H9 (cell line): Measurements from ENCODE around the gene SGCD. TPM values are rescaled to one million over a fixed set of nuclear protein-coding genes. Genes with fewer than 3 reads are reported as not detected.

Experiments
- DNase-seq: peaks from one replicate; pipeline ENCODE4 v3.0.0-alpha.2; 2017
- H2AFZ ChIP-seq: one replicate; pipeline ENCODE4 v1.6.1; 2013; ENCODE audit warnings: mild to moderate bottlenecking, low read length, control low read depth, moderate library complexity
- H2AK5ac ChIP-seq: 2 replicates; pipeline ENCODE4 v1.6.1; 2013; ENCODE audit warnings: low read length, control low read depth, mixed read lengths; ENCODE audit not compliant: insufficient read length
- H2BK120ac ChIP-seq: one replicate; pipeline ENCODE4 v1.6.1; 2013; ENCODE audit warnings: low read depth, mild to moderate bottlenecking, low read length, control low read depth, inconsistent platforms; ENCODE audit not compliant: poor library complexity, severe bottlenecking
- H2BK12ac ChIP-seq: 2 replicates; pipeline ENCODE4 v1.6.1; 2013; ENCODE audit warnings: low read length, control low read depth, mixed read lengths, low read depth; ENCODE audit not compliant: insufficient read length
- H2BK15ac ChIP-seq: 2 replicates; pipeline ENCODE4 v1.6.1; 2013; ENCODE audit warnings: low read depth, low read length, control low read depth
- H2BK20ac ChIP-seq: one replicate; pipeline ENCODE4 v1.6.1; 2013; ENCODE audit warnings: low read depth, mild to moderate bottlenecking, low read length, control low read depth, inconsistent platforms; ENCODE audit not compliant: poor library complexity, severe bottlenecking
- H2BK5ac ChIP-seq: 2 replicates; pipeline ENCODE4 v1.6.1; 2013; ENCODE audit warnings: low read length, control low read depth, mixed read lengths; ENCODE audit not compliant: insufficient read length
- H3K14ac ChIP-seq: 2 replicates; pipeline ENCODE4 v1.6.1; 2013; ENCODE audit warnings: low read length, control low read depth; ENCODE audit not compliant: insufficient read depth
- H3K18ac ChIP-seq: 2 replicates; pipeline ENCODE4 v1.6.1; 2013; ENCODE audit warnings: low read depth, mild to moderate bottlenecking, mixed read lengths, low read length, control low read depth; ENCODE audit not compliant: insufficient read length
- H3K23ac ChIP-seq: 2 replicates; pipeline ENCODE4 v1.6.1; 2013; ENCODE audit warnings: low read length, control low read depth, mixed read lengths, low read depth; ENCODE audit not compliant: insufficient read length
- H3K23me2 ChIP-seq: 2 replicates; pipeline ENCODE4 v1.6.1; 2013; ENCODE audit warnings: low read depth, mild to moderate bottlenecking, mixed read lengths, low read length, control low read depth; ENCODE audit not compliant: insufficient read length, poor library complexity, severe bottlenecking
- H3K27ac ChIP-seq: 2 replicates; pipeline ENCODE4 v1.5.1; 2013; ENCODE audit warnings: low read length, control low read depth, mixed read lengths, low read depth; ENCODE audit not compliant: insufficient read length
- H3K27me3 ChIP-seq: 2 replicates; pipeline ENCODE4 v1.6.1; 2013; ENCODE audit warnings: low read length, control low read depth, inconsistent platforms; ENCODE audit not compliant: insufficient read depth
- H3K4ac ChIP-seq: 2 replicates; pipeline ENCODE4 v1.6.1; 2013; ENCODE audit warnings: low read depth, mild to moderate bottlenecking, control low read depth, inconsistent platforms, low read length, moderate library complexity
- H3K4me1 ChIP-seq: 2 replicates; pipeline ENCODE4 v1.6.1; 2013; ENCODE audit warnings: low read length, control low read depth, inconsistent platforms; ENCODE audit not compliant: insufficient read depth
- H3K4me2 ChIP-seq: 2 replicates; pipeline ENCODE4 v1.6.1; 2013; ENCODE audit warnings: low read length, control low read depth, mixed read lengths; ENCODE audit not compliant: insufficient read length, insufficient read depth
- H3K56ac ChIP-seq: 2 replicates; pipeline ENCODE4 v1.6.1; 2013; ENCODE audit warnings: low read depth, mild to moderate bottlenecking, mixed read lengths, low read length, control low read depth; ENCODE audit not compliant: insufficient read length
- H3K79me1 ChIP-seq: 2 replicates; pipeline ENCODE4 v1.6.1; 2013; ENCODE audit warnings: low read depth, mild to moderate bottlenecking, moderate library complexity, low read length, control low read depth, inconsistent platforms; ENCODE audit not compliant: insufficient read depth, poor library complexity, severe bottlenecking
- H3K79me2 ChIP-seq: 2 replicates; pipeline ENCODE4 v1.6.1; 2013; ENCODE audit warnings: low read length, control low read depth, inconsistent platforms; ENCODE audit not compliant: insufficient read depth
- H3K9ac ChIP-seq: 2 replicates; pipeline ENCODE4 v1.6.1; 2013; ENCODE audit warnings: low read length, control low read depth, mixed read lengths; ENCODE audit not compliant: insufficient read length; ENCODE audit errors: extremely low read depth
- H3K9me3 ChIP-seq: one replicate; pipeline ENCODE4 v1.6.1; 2013; ENCODE audit warnings: low read depth, low read length, inconsistent platforms; ENCODE audit not compliant: control insufficient read depth
- H3T11ph ChIP-seq: one replicate; pipeline ENCODE4 v1.6.1; 2013; ENCODE audit warnings: mild to moderate bottlenecking, low read length, control low read depth, inconsistent platforms
- H4K20me1 ChIP-seq: one replicate; pipeline ENCODE4 v1.6.1; 2013; ENCODE audit not compliant: control insufficient read depth, insufficient read length, insufficient read depth
- H4K5ac ChIP-seq: 2 replicates; pipeline ENCODE4 v1.6.1; 2013; ENCODE audit warnings: low read depth, mild to moderate bottlenecking, mixed read lengths, low read length, control low read depth; ENCODE audit not compliant: insufficient read length
- H4K8ac ChIP-seq: replicated peaks from 2 replicates; pipeline ENCODE4 v1.6.1; 2013; ENCODE audit warnings: low read length, control low read depth, mixed read lengths, low read depth; ENCODE audit not compliant: insufficient read length
- H4K91ac ChIP-seq: 2 replicates; pipeline ENCODE4 v1.6.1; 2013; ENCODE audit warnings: low read depth, mild to moderate bottlenecking, moderate library complexity, mixed read lengths, low read length, control low read depth; ENCODE audit not compliant: insufficient read length
- H3K27ac Mint-ChIP-seq, 3 experiments: 2 replicates in 2 of 3; 3 replicates in 1 of 3; pipeline ENCODE4 v1.8.0; 2020 to 2021; ENCODE audit warnings: mixed read lengths in 3 of 3, mild to moderate bottlenecking in 1 of 3, moderate library complexity in 1 of 3
- H3K27me3 Mint-ChIP-seq: 2 replicates; pipeline ENCODE4 v1.8.0; 2021; ENCODE audit warnings: low read depth, mild to moderate bottlenecking, moderate library complexity, mixed read lengths
- H3K36me3 Mint-ChIP-seq, 3 experiments: 2 replicates in 2 of 3; 3 replicates in 1 of 3; pipeline ENCODE4 v1.8.0; 2020 to 2021; ENCODE audit warnings: low read depth in 3 of 3, mixed read lengths in 3 of 3; ENCODE audit not compliant: insufficient read depth in 1 of 3
- H3K4me1 Mint-ChIP-seq, 2 experiments: 2 replicates each; pipeline ENCODE4 v1.8.0; 2020; ENCODE audit warnings: mixed read lengths in 2 of 2
- H3K4me3 Mint-ChIP-seq, 2 experiments: 2 replicates in 1 of 2; 3 replicates in 1 of 2; pipeline ENCODE4 v1.8.0; 2020 to 2021; ENCODE audit warnings: mild to moderate bottlenecking in 2 of 2, mixed read lengths in 2 of 2, moderate library complexity in 1 of 2
- H3K9me3 Mint-ChIP-seq, 2 experiments: 2 replicates in 1 of 2; 3 replicates in 1 of 2; pipeline ENCODE4 v1.8.0; 2020; ENCODE audit warnings: mild to moderate bottlenecking in 2 of 2, mixed read lengths in 2 of 2, moderate library complexity in 1 of 2
- CTCF ChIP-seq: fragments of 200-600 bp; sonication (generic); conservative IDR thresholded peaks from 3 replicates; pipeline ENCODE4 v1.8.0; 2021; ENCODE audit warnings: antibody characterized with exemption, mild to moderate bottlenecking
- WGBS: extraction: QIAGEN DNeasy Blood & Tissue Kit; methylation state at CpG from one replicate; pipeline ENCODE4 v1.1.7; 2013; ENCODE audit warnings: missing lambda C conversion rate, low lambda C conversion rate, mixed read lengths; ENCODE audit not compliant: insufficient read length; ENCODE audit errors: extremely low coverage; 5-methylcytosine and 5-hydroxymethylcytosine counted together
- total RNA-seq: library from RNA; stranded (reverse); gene quantifications from 2 replicates; pipeline ENCODE4 v1.2.1, GENCODE V29; 2021

The SGCD gene
- total RNA-seq, 1 experiment from 2014 or later: 0.11 TPM

- Histone ChIP-seq H2BK20ac (no peak overlapping the region), H2AK5ac (no peak overlapping the region), H3K79me1 (no peaks in the 10 kb centered on the region), H4K8ac (no peak overlapping the region), H2AFZ (no peak overlapping the region), H2BK120ac (no peak overlapping the region), H2BK5ac (no peak overlapping the region), H3K23me2 (no peaks in the 10 kb centered on the region), H4K20me1 (no peaks in the 10 kb centered on the region), H4K91ac (no peak overlapping the region), H3K27ac (no peak overlapping the region), H3K79me2 (no peaks in the 10 kb centered on the region), H3K9me3 (no peaks in the 10 kb centered on the region), H2BK15ac (no peak overlapping the region), H3K4me1 (no peaks in the 10 kb centered on the region), H3K14ac (no peak overlapping the region), H4K5ac (no peak overlapping the region), H3K56ac (no peak overlapping the region), H3K27me3 (no peaks in the 10 kb centered on the region), H3K9ac (no peak overlapping the region), H3K18ac (no peak overlapping the region), H2BK12ac (no peak overlapping the region), H3K4ac (no peak overlapping the region), H3T11ph (no peak overlapping the region), H3K23ac (no peak overlapping the region), H3K4me2 (no peak overlapping the region)
- Mint-ChIP-seq H3K27me3 (no peaks in the 10 kb centered on the region; the same call in 1 of the 2 replicates), H3K27ac (no peak overlapping the region), H3K36me3 (no peaks in the 10 kb centered on the region), H3K4me3 (no peak overlapping the region), H3K9me3 (no peaks in the 10 kb centered on the region), H3K4me1 (peaks cover 1 to 11% of the 10 kb centered on the region in 2 experiments)
- DNase-seq: no peak
- no CpG with 5 or more reads among the region's 1 CpG for WGBS
- TF ChIP-seq CTCF: no peak
These were observed 372.2 kb downstream of the SGCD start for GRCh38 chr5:156699147-156699546.
